HTR-8/SVneo (cell line): ENCODE measurements around the gene SYT2.
"Not testable (repeated sequence)": the region's sequence is repeated elsewhere in the genome, so short reads cannot be mapped to it uniquely, and the experiment has no call there.

Source experiments
- DNase-seq: peaks from one replicate; pipeline ENCODE4 v3.0.0; 2011; ENCODE audit warnings: low spot score, mixed read lengths; ENCODE audit not compliant: insufficient read length
- FAIRE-seq: peaks from 2 replicates; lab custom pipeline; 2011; peaks lifted over from hg19 to GRCh38; lab: Jason Lieb, UNC

The SYT2 gene

DNA sequence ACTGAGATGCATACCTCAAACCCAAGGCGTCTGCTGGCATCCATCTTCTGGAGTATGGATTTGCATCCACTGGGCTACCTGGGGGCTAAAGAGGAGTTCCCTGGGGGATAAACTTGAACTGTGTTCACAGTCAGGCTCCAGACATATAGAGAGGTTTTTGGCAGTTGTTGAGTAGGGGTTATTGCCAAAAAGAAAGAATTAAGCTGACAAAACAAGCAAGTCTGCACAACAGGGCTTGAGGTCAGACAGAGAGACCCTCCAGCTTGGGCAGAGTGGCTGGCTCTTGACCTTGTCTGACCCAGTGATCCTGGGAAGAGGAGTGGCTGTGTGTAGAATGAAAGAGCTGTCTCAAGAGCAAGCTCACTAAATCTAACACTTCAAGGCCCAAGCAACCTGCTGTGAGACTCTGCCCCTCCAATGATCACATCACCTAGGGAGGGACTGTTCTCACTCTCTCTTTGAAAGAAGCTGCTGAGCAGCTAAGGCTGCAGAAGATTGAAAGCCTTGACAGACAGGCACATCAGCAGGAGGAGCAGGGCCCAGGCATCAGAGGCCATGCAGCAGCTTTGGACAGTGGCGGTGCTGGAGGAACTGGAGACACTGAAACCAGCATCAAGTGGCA is 61.5 kb downstream of the SYT2 start:
- no peak for DNase-seq
- no peak for FAIRE-seq

DNA sequence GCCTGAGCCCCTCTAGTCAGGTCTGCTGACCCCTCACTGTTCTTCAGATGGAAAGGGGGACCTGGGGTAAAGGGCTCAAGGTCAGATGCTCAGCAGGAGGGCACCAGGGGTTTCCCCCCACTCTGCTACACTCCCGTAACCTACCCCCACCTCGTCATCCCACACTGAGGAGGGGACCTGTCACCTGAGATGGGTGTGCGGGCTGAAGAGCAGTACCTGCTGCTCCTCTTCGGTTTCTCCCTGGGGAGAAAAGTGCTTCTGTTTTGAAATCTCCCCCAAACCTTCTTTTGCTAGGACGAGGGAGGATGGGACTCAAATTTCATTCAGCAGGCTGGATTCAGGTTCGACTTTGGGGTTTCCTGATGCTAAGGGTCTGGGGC is 65.2 kb downstream of the SYT2 start:
- DNase-seq (no peak), FAIRE-seq (no peak)

GRCh38 chr1:202644219-202645096 is 65.8 kb downstream of the SYT2 start:
- DNase-seq: no peak
- no peak for FAIRE-seq

- DNase-seq: no peak
- no peak for FAIRE-seq
Measured at GRCh38 chr1:202643397-202644218, 66.6 kb downstream of the SYT2 start.

- DNase-seq (no peak), FAIRE-seq (no peak)
Measured at GRCh38 chr1:202642619-202643291, 67.5 kb downstream of the SYT2 start.

- no peak for DNase-seq
- FAIRE-seq: no peak
Measured at GRCh38 chr1:202642212-202642611, 68.0 kb downstream of the SYT2 start.

DNA sequence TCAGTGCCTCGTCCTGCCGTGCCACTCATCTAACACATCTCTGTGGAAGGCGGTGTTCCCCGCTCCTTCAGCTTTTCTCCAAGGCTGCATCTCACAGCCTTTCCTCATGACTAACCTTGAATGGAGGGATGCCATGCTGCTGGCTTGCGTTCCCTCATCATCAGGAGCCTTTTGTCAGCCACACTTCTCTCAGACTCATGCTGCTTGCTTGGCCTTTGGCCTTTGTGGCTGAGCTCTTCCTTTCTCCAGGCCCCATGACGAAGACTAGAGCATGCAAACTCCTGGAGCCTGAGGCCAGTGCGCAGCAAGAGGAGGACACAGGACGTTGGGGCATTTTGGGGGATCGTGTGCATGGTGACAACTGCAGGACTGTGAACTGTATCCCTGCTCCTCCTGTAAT is 70.8 kb downstream of the SYT2 start:
- no peak for DNase-seq
- no peak for FAIRE-seq

DNA sequence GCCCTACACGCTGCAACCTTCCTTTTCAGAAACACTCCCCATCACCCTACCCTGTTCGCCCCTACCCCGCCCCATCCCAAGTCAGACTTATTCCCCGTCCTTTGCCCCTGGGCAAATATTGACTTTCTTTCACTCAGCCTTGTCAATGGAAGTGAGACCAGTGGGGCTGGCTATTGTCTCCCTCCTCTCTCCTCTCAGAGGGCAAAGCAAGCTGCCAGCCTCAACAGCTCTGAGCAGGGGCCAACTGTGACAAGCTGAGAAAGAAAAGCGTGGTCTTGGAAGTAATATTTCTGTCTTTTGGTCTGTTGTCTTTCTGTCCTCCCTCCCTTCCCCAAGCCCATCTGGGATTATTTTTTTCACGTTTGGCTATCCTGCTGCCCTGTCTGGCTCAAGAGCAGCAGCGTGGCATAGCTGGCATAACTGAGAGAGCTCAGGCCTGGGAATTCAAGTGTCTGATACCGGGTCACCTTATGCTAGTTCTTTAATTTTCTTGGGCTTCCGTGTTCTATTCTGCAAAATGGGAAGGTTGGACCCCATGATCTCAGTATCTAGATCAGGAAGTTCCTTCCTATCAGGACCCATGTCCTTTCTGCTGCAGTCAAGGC is 71.5 kb downstream of the SYT2 start:
- FAIRE-seq, DNase-seq: not testable (repeated sequence)

GRCh38 chr1:202638019-202638700 is 72.1 kb downstream of the SYT2 start:
- FAIRE-seq (no peak), DNase-seq (no peak)

DNA sequence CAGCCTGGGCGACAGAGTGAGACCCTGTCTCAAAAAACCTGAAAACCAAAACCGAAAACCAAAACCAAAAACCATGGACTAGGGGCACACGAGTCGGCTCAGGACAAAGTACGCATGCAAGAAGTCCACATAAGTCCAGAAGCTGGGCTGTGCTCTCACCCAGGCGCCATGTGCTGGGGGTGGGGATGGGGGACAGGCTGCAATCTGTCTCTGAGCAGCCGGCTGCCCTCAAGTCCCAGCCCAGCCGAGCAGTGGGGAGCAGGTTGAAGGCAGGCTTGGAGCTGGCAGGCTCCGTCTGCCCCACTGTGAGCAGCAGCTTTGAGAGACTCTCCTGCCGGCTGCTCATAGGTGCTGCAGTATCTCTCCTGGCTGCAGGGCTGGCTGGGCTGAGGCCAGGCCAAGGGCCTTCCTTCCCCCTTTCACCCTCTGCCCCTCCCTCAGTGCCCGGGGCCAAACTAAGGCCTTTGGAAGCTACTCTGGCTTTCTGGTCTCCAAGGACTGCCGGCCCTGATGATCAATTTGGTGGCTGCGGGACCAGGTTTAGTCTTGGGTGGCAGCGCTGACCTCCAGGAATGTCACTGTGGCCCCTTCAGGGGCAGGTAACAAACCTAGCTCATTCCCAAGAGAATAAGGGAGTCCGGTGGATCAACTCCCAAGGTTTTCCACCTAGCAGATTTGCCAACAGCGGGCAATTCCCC is 72.8 kb downstream of the SYT2 start:
- not testable (repeated sequence) for DNase-seq, FAIRE-seq

- not testable (repeated sequence) for FAIRE-seq, DNase-seq
Measured at GRCh38 chr1:202636171-202636570, 74.1 kb downstream of the SYT2 start.

DNA sequence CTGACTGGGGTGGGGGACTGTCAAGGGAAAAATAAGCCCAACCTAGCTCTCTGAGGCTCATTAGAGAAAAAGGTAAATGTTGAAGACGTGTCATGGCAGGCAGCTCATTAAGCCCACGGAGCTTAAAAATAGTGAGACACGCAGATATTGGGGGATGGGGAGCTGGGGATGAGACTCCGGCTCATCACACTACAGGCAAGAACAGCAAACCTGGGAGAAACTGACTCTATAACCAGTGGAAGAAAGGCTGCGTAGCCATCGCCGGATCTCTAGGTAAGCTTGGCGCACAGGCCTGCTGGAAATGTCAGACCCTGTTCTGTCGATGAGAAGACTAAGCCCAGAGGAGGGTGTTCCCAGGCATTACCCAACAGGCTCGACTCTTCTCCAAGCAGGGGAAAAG is 78.0 kb downstream of the SYT2 start:
- FAIRE-seq (no peak), DNase-seq (no peak)

GRCh38 chr1:202631076-202631923 is 79.0 kb downstream of the SYT2 start:
- no peak for DNase-seq
- no peak for FAIRE-seq

DNA sequence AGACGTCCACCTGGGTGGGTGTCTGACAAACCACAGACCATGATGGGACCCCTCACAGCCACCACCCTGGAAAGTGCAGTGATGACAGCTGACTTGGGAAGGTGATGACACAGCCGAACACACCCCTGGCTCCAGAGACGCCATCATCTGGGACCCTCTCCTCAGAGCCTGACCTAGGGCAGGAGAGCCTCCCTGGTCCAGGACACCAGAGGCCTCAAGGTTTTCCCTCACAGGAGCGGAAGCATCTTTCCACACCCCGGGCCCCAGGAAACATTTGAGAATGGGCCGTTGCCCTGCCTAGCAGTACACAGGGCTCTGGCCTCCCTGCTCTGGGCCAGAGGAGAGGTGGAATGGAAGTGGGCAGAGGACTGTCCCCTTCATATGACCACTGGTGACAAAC is 79.7 kb downstream of the SYT2 start:
- DNase-seq (no peak), FAIRE-seq (no peak)

GRCh38 chr1:202630096-202630495 is 80.2 kb downstream of the SYT2 start:
- DNase-seq, FAIRE-seq: not testable (repeated sequence)

GRCh38 chr1:202629257-202629811 is 80.9 kb downstream of the SYT2 start:
- DNase-seq, FAIRE-seq: not testable (repeated sequence)

GRCh38 chr1:202628646-202629215 is 81.5 kb downstream of the SYT2 start:
- no peak for FAIRE-seq
- DNase-seq: no peak
